Sigmoid colon (tissue), 4 donors: ENCODE measurements around the gene ADAMTS17.

ENCODE experiments used
- CTCF ChIP-seq, 4 experiments: fragments of 450-650 bp in 3 of 4; fragments of 200-600 bp in 1 of 4; IDR thresholded peaks; one replicate each; pipeline ENCODE4 v1.5.1; 2016 to 2019; ENCODE audit warnings: antibody characterized with exemption in 4 of 4, mild to moderate bottlenecking in 3 of 4, moderate library complexity in 2 of 4
- EP300 ChIP-seq, 4 donors: sonication (generic); formaldehyde crosslinking; IDR thresholded peaks; one replicate each; pipeline ENCODE4 v1.6.1; 2017; ENCODE audit warnings: antibody characterized with exemption in 4 of 4
- POLR2A ChIP-seq, 2 donors: fragments of 450-650 bp; IDR thresholded peaks; one replicate each; pipeline ENCODE4 v1.6.1; 2016; ENCODE audit warnings: antibody characterized with exemption in 2 of 2, mild to moderate bottlenecking in 2 of 2, moderate library complexity in 2 of 2
- POLR2AphosphoS5 ChIP-seq, 4 donors: sonication (generic); formaldehyde crosslinking; IDR thresholded peaks; one replicate each; pipeline ENCODE4 v1.6.1; 2017; ENCODE audit warnings: antibody characterized with exemption in 4 of 4

GRCh38 chr15:100330221-100330620 lies 11.6 kb downstream of the ADAMTS17 start:
- TF ChIP-seq CTCF (IDR thresholded peaks at IDR 0.05) (no peak), POLR2AphosphoS5 (IDR thresholded peaks at IDR 0.05) (no peak), EP300 (IDR thresholded peaks at IDR 0.05) (no peak), POLR2A (IDR thresholded peaks at IDR 0.05) (no peak)
